Measurements from ENCODE around the gene UCHL3. TPM values are rescaled to one million over a fixed set of nuclear protein-coding genes. Genes with fewer than 3 reads are reported as not detected.

Gene UCHL3
- total and polyA plus RNA-seq, 9 of the 15 experiments (the other 6 are each of a cell fraction or from before 2014, with no cell fraction given) = 42.2 to 112 (median 85.4) TPM

DNA sequence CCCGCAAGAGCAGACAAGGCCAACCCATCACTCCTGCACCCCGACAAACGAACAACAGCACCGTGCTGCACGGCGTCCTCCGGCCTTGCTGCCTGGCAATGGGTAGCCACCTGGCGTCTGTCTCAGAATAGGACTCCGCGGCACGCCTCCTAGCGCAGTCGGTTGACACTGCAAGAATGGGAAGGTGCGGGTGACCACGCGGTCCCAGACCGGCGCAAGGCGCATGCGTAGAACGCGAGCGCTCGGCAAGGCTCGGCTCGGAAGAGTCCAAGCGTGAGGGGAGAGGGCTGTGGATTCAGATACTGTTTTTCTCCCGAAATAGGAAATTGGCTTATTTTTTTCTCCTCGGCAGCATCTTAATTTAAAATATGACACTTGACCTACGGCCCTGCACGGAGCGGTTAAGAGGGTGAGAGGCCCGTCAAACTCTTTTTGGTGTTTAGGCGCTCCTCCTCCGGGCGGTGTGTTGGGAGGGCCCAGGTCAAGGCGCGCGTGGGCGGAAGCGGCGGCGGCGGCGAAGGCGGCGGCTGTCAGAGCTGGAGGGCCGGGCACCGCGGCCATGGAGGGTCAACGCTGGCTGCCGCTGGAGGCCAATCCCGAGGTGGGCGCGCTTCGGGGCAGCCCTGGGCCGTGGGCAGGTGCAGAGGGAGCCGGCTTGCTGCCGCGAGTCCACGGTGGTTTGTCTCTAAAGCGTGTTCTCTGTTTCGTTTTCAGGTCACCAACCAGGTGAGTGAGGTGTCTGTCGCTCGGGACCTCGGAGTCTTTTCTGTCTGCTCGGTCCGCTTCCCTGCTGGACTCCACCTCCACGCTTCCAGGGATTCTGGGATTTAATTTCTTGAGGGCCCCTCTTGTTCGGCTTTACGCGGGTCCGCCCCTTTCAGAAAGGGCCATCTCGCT, at the start of gene UCHL3 (continued):
- TF ChIP-seq, protein P1, sequence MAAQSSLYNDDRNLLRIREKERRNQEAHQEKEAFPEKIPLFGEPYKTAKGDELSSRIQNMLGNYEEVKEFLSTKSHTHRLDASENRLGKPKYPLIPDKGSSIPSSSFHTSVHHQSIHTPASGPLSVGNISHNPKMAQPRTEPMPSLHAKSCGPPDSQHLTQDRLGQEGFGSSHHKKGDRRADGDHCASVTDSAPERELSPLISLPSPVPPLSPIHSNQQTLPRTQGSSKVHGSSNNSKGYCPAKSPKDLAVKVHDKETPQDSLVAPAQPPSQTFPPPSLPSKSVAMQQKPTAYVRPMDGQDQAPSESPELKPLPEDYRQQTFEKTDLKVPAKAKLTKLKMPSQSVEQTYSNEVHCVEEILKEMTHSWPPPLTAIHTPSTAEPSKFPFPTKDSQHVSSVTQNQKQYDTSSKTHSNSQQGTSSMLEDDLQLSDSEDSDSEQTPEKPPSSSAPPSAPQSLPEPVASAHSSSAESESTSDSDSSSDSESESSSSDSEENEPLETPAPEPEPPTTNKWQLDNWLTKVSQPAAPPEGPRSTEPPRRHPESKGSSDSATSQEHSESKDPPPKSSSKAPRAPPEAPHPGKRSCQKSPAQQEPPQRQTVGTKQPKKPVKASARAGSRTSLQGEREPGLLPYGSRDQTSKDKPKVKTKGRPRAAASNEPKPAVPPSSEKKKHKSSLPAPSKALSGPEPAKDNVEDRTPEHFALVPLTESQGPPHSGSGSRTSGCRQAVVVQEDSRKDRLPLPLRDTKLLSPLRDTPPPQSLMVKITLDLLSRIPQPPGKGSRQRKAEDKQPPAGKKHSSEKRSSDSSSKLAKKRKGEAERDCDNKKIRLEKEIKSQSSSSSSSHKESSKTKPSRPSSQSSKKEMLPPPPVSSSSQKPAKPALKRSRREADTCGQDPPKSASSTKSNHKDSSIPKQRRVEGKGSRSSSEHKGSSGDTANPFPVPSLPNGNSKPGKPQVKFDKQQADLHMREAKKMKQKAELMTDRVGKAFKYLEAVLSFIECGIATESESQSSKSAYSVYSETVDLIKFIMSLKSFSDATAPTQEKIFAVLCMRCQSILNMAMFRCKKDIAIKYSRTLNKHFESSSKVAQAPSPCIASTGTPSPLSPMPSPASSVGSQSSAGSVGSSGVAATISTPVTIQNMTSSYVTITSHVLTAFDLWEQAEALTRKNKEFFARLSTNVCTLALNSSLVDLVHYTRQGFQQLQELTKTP (IDR thresholded peaks at IDR 0.05; ENCODE audit: low read depth in 1 of 2, partially characterized antibody in 2 of 2) = no peak
- TF ChIP-seq, protein P2, sequence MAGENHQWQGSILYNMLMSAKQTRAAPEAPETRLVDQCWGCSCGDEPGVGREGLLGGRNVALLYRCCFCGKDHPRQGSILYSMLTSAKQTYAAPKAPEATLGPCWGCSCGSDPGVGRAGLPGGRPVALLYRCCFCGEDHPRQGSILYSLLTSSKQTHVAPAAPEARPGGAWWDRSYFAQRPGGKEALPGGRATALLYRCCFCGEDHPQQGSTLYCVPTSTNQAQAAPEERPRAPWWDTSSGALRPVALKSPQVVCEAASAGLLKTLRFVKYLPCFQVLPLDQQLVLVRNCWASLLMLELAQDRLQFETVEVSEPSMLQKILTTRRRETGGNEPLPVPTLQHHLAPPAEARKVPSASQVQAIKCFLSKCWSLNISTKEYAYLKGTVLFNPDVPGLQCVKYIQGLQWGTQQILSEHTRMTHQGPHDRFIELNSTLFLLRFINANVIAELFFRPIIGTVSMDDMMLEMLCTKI (IDR thresholded peaks at IDR 0.05; ENCODE audit: partially characterized antibody) = no peak
- no peak for TF ChIP-seq E2F5 (CRISPR knock-in tag; IDR thresholded peaks at IDR 0.05)
- peak; percentile 89 for TF ChIP-seq JUND (IDR thresholded peaks at IDR 0.05; ENCODE audit: borderline replicate concordance, low read depth, low read length)
- no peak; the same call in 2 of the 3 replicates for TF ChIP-seq JUND (tag; IDR thresholded peaks at IDR 0.05; ENCODE audit: borderline replicate concordance, low read depth, low read length)
- TF ChIP-seq DPF2 (IDR thresholded peaks at IDR 0.05) = no peak
- peak; percentile 98 for TF ChIP-seq MYC (IDR thresholded peaks at IDR 0.05; ENCODE audit: low read depth, low read length)
- peak; percentile 67; the same call in 1 of the 2 replicates for TF ChIP-seq MYC (CRISPR knock-in tag; IDR thresholded peaks at IDR 0.05; ENCODE audit: borderline replicate concordance, low read depth)
- TF ChIP-seq SREBF2 (CRISPR knock-in tag; IDR thresholded peaks at IDR 0.05) = no peak
- TF ChIP-seq TRIM24 (IDR thresholded peaks at IDR 0.05) = no peak
- TF ChIP-seq, protein P3, sequence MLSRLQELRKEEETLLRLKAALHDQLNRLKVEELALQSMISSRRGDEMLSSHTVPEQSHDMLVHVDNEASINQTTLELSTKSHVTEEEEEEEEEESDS (CRISPR knock-in tag; IDR thresholded peaks at IDR 0.05) = no peak
- TF ChIP-seq THRAP3 (IDR thresholded peaks at IDR 0.05; ENCODE audit: borderline replicate concordance) = no peak
- TF ChIP-seq RBM25 (IDR thresholded peaks at IDR 0.05; ENCODE audit: low read depth, low read length, severe bottlenecking) = no peak
- TF ChIP-seq ZNF134 (CRISPR knock-in tag; conservative IDR thresholded peaks at IDR 0.05) = no peak
- TF ChIP-seq SMC3 (conservative IDR thresholded peaks at IDR 0.05; ENCODE audit: insufficient read depth, low read depth, low read length) = peak; percentile 43; the same call in 1 of the 2 replicates
- no peak for TF ChIP-seq NFIX (CRISPR knock-in tag; IDR thresholded peaks at IDR 0.05; ENCODE audit: low read depth)
- TF ChIP-seq HOXB6 (CRISPR knock-in tag; IDR thresholded peaks at IDR 0.05; ENCODE audit: borderline replicate concordance) = no peak
- TF ChIP-seq ATF7 (IDR thresholded peaks at IDR 0.05) = peak; percentile 99
- TF ChIP-seq ARID2 (IDR thresholded peaks at IDR 0.05) = no peak
- TF ChIP-seq CREBBP (IDR thresholded peaks at IDR 0.05; ENCODE audit: low read depth, low read length) = no peak
- no peak for TF ChIP-seq MXI1 (IDR thresholded peaks at IDR 0.05; ENCODE audit: low read depth, low read length)
- peak; percentile 76 for TF ChIP-seq ASH1L (IDR thresholded peaks at IDR 0.05; ENCODE audit: borderline replicate concordance, low read depth, partially characterized antibody)
- no peak for TF ChIP-seq KDM2B (CRISPR knock-in tag; IDR thresholded peaks at IDR 0.05)

All from K562 (cell line).